Hematopoietic multipotent progenitor cell treated with erythropoietin and hydrocortisone succinate and interleukin-3 and kit ligand, for 17 days (in vitro differentiated cells): ENCODE data around the gene DSCAM.

Experiments
- DNase-seq: peaks from one replicate; pipeline ENCODE4 v3.0.0-alpha.2; 2015; ENCODE audit warnings: low spot score

Gene DSCAM

GRCh38 chr21:40615505-40616376 is 231.2 kb downstream of the DSCAM start:
- no peak for DNase-seq

GRCh38 chr21:40613546-40614030 is 233.4 kb downstream of the DSCAM start:
- DNase-seq: no peak

DNA sequence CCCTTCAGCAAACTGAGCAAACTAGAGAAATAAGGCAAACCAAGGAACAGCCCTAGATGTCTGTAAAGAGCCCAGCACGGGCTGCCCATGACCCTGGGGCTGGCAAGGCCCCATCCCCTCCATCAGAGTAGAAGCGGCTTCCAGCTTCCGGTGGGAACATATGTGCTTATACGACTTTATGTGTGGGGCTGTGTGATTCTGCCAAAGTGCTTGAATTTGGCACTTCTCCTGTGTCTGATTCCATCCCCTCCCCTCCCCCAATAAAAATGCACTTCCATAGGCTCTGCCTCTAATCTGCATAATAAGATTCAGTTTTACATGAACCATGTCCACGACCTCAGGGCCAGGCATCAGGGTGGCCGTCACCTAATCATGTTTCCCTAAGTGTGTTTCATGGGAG is 236.6 kb downstream of the DSCAM start:
- no peak for DNase-seq

GRCh38 chr21:40606341-40606740 is 240.6 kb downstream of the DSCAM start:
- no peak for DNase-seq

- DNase-seq: no peak
These were observed 241.9 kb downstream of the DSCAM start for GRCh38 chr21:40605094-40605493.

- DNase-seq: no peak
These were observed 243.2 kb downstream of the DSCAM start for GRCh38 chr21:40603774-40604173.

DNA sequence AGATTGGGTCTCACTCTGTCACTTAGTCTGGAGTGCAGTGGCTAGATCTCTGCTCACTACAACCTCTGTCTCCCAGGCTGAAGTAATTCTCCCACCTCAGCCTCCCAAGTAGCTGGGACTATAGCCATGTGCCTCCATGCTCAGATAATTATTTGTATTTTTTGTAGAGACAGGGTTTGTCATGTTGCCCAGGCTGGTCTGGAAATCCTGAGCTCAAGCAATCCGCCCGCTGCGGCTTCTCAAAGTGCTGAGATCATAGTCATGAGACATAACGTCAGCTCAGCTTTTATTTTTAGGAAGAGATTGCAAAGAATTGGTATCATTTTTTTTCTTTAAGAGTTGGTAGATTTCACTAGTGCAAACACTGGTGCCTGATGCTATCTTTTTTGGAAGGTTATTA is 244.9 kb downstream of the DSCAM start:
- no peak for DNase-seq

GRCh38 chr21:40595806-40596205 is 251.2 kb downstream of the DSCAM start:
- no peak for DNase-seq

DNA sequence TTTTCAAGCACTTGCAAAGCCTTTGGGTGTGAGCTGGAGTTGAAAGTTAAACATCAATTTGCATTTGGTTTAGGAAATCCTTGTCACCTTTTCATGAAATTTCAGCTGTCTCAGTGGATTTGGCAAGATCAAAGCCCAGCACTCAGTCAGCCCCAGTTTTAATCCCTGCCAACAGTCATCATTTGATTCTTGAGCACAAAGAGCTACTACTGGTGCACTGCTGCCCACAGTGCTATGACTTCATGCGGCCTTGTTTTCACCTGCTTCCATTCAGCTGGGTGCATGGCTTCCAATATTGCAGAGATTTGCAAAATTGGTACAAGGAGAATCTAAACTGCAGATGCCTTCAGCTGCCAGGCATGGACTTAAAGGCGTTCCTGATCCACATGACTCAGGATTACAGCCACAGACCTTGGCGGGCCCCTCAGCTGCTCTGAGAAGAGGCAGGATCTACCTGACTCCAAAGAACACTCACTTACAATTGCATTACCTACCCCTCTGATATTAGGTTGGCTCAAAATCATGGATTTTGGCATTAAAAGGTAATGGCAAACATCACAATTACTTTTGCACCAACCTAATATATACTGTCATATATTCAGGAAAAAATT is 259.1 kb downstream of the DSCAM start:
- no peak for DNase-seq

- no peak for DNase-seq
These were observed 260.4 kb downstream of the DSCAM start for GRCh38 chr21:40586575-40586974.

GRCh38 chr21:40577285-40578043 is 269.5 kb downstream of the DSCAM start:
- DNase-seq: no peak

DNA sequence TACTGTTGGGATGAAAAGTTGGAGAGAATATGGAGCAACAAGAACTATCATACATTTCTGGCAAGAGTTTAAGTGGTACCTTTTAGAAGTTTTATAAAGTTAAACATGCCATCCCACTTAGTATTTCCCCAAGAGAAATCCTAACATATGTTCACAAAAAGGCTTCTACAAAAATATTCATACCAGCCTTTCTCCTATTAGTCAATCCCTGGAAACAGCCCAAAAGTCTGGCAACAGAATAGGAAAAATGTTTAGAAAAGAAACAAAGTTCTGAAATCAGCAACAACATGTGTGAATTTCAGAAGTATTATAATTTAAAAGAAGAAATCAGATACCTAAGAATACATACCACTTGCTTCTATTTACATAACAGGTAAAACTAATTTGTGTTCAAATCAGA is 271.0 kb downstream of the DSCAM start:
- no peak for DNase-seq

DNA sequence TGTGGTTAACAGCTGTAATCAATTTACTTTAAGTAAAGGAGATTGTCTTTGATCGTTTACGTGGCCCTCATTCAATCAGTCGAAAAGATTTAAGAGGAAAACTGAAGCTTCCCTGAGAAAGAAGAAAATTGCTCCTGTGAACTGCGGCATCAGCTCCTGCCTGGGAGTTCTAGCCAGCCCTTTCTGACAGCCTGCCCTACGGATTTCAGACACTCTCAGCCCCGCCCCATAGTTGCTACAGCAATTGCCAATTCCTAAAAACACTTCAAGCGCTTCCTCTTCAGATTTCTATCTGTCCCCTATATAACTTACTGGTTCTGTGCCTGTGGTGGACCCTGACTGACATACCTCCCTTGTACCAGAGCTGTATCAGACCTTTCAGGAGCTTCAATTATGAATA is 277.6 kb downstream of the DSCAM start:
- DNase-seq: no peak

DNA sequence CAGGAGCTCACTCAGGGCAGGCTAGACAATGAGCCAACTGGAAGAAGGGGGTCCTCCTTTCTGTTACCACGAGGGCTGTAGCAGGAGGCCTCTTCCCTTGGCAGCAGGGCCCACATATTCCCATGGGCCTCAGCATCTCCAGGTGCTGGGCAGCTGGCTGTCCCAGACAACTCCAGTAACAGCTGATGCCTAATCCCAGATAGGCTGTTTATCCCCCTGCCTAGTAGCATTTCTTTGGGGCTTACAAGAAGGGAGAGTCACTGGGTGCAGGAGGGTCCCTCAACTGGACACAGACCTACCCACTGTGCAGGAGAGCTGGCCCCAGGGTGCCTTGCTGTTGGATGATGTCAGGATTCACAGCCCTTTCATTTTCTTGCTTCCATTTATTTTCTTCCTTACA is 278.2 kb downstream of the DSCAM start:
- DNase-seq: no peak

DNA sequence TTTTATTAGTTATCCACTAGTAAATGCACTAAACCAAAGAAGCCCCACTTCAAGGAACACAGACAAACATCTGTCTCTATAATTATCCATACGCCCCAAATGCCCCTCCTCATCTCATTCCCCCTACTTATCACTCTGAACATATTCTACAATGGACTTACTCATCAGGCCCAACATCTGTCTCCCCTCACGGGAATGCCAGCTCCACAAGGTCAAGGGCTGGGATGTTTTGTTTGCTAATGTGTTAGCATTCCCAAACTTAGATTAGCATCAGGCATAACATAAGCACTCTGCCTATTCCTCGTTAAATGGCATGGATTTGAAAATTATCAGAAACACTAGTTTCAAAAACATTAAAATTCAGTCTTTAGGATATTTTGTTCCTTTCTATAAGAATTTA is 279.5 kb downstream of the DSCAM start:
- no peak for DNase-seq

- no peak for DNase-seq
These were observed 280.5 kb downstream of the DSCAM start for GRCh38 chr21:40566486-40566885.

DNA sequence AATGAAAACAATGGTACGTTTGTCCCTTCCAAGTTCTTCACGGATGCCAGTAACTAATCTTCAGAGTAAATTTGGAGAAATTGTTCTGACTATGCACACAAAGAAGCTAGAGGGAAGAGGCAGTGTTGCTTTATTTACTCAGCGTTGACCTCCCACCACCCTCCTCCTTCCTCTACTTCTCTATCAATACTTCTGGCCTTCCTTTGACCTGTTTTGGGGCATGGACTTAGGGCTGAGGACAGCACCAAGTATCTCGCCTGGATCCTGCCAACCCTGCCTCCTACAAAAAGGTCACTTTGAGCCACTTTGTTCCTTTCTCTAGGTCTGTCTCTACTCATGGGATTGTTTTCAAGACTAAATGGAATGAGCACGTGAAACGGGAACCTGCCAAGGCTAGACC is 282.6 kb downstream of the DSCAM start:
- no peak for DNase-seq

DNA sequence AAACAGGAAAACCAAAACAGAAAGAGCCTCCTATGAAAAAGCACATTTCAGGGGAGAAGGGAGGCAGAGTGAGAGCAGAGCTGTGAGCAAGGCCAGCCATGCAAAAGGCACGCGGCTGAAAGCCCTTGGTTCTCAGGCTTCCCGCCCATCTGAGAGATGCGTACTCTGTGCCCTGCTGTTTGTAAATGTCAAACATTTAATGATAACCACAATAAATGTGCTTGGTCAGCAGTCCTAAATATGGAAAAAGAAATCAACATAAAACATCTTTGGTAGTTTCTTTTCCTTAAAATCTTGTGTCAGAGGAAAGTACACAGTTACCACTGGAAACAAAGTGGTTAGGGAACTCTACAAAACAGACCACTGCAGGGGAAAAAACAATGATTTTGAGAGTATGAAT is 283.1 kb downstream of the DSCAM start:
- no peak for DNase-seq

- DNase-seq: no peak
These were observed 284.5 kb downstream of the DSCAM start for GRCh38 chr21:40562242-40563002.

GRCh38 chr21:40556442-40556968 is 290.5 kb downstream of the DSCAM start:
- DNase-seq: no peak

GRCh38 chr21:40555021-40555528 is 291.9 kb downstream of the DSCAM start:
- no peak for DNase-seq

- DNase-seq: no peak
These were observed 293.2 kb downstream of the DSCAM start for GRCh38 chr21:40553781-40554180.
